HepG2 (cell line): ENCODE measurements around the gene ABCF1. TPM values are rescaled to one million over a fixed set of nuclear protein-coding genes. Genes with fewer than 3 reads are reported as not detected.

Experiments
- ARID2 ChIP-seq: sonication (generic); formaldehyde crosslinking; IDR thresholded peaks from 2 replicates; pipeline ENCODE4 v1.8.1; 2022; ENCODE audit warnings: mild to moderate bottlenecking, missing genetic modification reagents, borderline replicate concordance
- CEBPZ ChIP-seq: IDR thresholded peaks from 2 replicates; pipeline ENCODE4 v1.6.1; 2012; ENCODE audit warnings: low read length, improper control_type of control experiment
- MIER3 ChIP-seq: IDR thresholded peaks from 2 replicates; pipeline ENCODE4 v1.6.1; 2016; ENCODE audit warnings: missing compliant biosample characterization, borderline replicate concordance
- RFX5 ChIP-seq: IDR thresholded peaks from 2 replicates; pipeline ENCODE4 v1.6.1; 2011; ENCODE audit warnings: low read depth, low read length, improper control_type of control experiment
- USF2 ChIP-seq, 2 experiments: sonication (generic) in 1 of 2; formaldehyde crosslinking in 1 of 2; IDR thresholded peaks; 2 replicates each; pipeline versions ENCODE4 v1.5.1 to v1.6.1; 2011 to 2020; ENCODE audit warnings: borderline replicate concordance in 1 of 2, low read depth in 1 of 2, low read length in 1 of 2, mild to moderate bottlenecking in 1 of 2, missing genetic modification reagents in 1 of 2, moderate library complexity in 1 of 2
- WIZ ChIP-seq: sonication (generic); formaldehyde crosslinking; IDR thresholded peaks from 2 replicates; pipeline ENCODE4 v1.5.1; 2020; ENCODE audit warnings: mild to moderate bottlenecking, missing genetic modification reagents
- ZBTB20 ChIP-seq: sonication (generic); formaldehyde crosslinking; IDR thresholded peaks from 2 replicates; pipeline ENCODE4 v1.8.1; 2023; ENCODE audit warnings: missing genetic modification reagents, low read depth, mild to moderate bottlenecking, borderline replicate concordance
- ZBTB3 ChIP-seq: sonication (generic); formaldehyde crosslinking; IDR thresholded peaks from 2 replicates; pipeline ENCODE4 v1.4.0; 2020; ENCODE audit warnings: low read depth, mild to moderate bottlenecking, moderate library complexity, missing genetic modification reagents, borderline replicate concordance
- ZNF274 ChIP-seq: sonication (generic); formaldehyde crosslinking; IDR thresholded peaks from 2 replicates; pipeline ENCODE4 v1.5.1; 2020; ENCODE audit warnings: mild to moderate bottlenecking, missing genetic modification reagents
- ZNF329 ChIP-seq: sonication (generic); formaldehyde crosslinking; IDR thresholded peaks from 2 replicates; pipeline ENCODE4 v1.9.0; 2021; ENCODE audit warnings: low read depth, mild to moderate bottlenecking, missing genetic modification reagents
- ZNF407 ChIP-seq: sonication (generic); formaldehyde crosslinking; IDR thresholded peaks from one replicate; pipeline ENCODE4 v1.5.1; 2020; ENCODE audit warnings: mild to moderate bottlenecking, missing genetic modification reagents; ENCODE audit errors: not compliant biosample characterization
- ZNF576 ChIP-seq: sonication (generic); formaldehyde crosslinking; IDR thresholded peaks from 2 replicates; pipeline ENCODE4 v1.4.0; 2020; ENCODE audit warnings: mild to moderate bottlenecking, missing genetic modification reagents
- ZNF841 ChIP-seq: sonication (generic); formaldehyde crosslinking; IDR thresholded peaks from 2 replicates; pipeline ENCODE4 v1.8.1; 2023; ENCODE audit warnings: missing genetic modification reagents, borderline replicate concordance
- polyA plus RNA-seq, 8 experiments: library from polyadenylated mRNA; depleted of rRNA in 3 of 8; stranded (reverse) in 7 of 8; unstranded in 1 of 8; fragments of >200 nt; fragmentation: Illumina TruSeq in 4 of 8; extraction: Trizol in 4 of 8; gene quantifications; 2 replicates each; pipeline versions ENCODE4 v1.2.1 to v1.2.3, GENCODE V29; 2011 to 2016; ENCODE audit warnings: low read depth in 4 of 8, missing spikeins in 1 of 8, mixed read lengths in 1 of 8; ENCODE audit not compliant: insufficient read depth in 1 of 8
- total RNA-seq, 5 experiments: library from RNA; depleted of rRNA; stranded (reverse); fragments of >200 nt; fragmentation: Illumina TruSeq; extraction: Trizol; gene quantifications; 2 replicates each; pipeline ENCODE4 v1.2.3, GENCODE V29; 2016; ENCODE audit warnings: low read depth in 1 of 5

ABCF1 gene
- total and polyA plus RNA-seq, 2 of the 13 experiments (the other 11 are each of a cell fraction or from before 2014, with no cell fraction given), result 25.4 to 98.9 TPM

GRCh38 chr6:30556066-30556905, 15.0 kb upstream of the ABCF1 start, which contains the start of gene GNL1 (continued):
- TF ChIP-seq ZNF407, result no peak
- TF ChIP-seq USF2 (IDR thresholded peaks at IDR 0.05; ENCODE audit: low read depth, low read length), result no peak
- TF ChIP-seq USF2 (CRISPR knock-in tag; IDR thresholded peaks at IDR 0.05; ENCODE audit: borderline replicate concordance), result no peak
- TF ChIP-seq WIZ (CRISPR knock-in tag), result no peak
- no peak for TF ChIP-seq ZNF841 (CRISPR knock-in tag)
- no peak; the same call in 1 of the 2 replicates for TF ChIP-seq ZBTB20 (CRISPR knock-in tag)
- TF ChIP-seq CEBPZ, result no peak
- TF ChIP-seq ARID2 (CRISPR knock-in tag), result 0 out of 2 replicates have a peak, but pooled peaks have one; percentile 57
- TF ChIP-seq ZNF576 (CRISPR knock-in tag), result peak; percentile 61; the same call in 1 of the 2 replicates
- TF ChIP-seq ZNF274, result peak; percentile 56
- TF ChIP-seq RFX5, result no peak
- TF ChIP-seq ZNF329, result no peak; the same call in 1 of the 2 replicates
- TF ChIP-seq MIER3 (CRISPR knock-in tag), result no peak
- no peak for TF ChIP-seq ZBTB3 (CRISPR knock-in tag)
